ENCODE results near the gene ERG28. TPM values are rescaled to one million over a fixed set of nuclear protein-coding genes. Genes with fewer than 3 reads are reported as not detected.

Gene ERG28
- total and polyA plus RNA-seq, 2 donors (not counting 3 experiments of a cell fraction or from before 2014, with no cell fraction given): 31.9 to 46.0 TPM

GRCh38 chr14:75685910-75686309 is 25.2 kb upstream of the ERG28 start:
- no peak for DNase-seq (ENCODE audit: low read depth, low spot score)
- no TSS peak for BruUV-seq (replicated peaks)
- no peak overlapping the region for H2AFZ ChIP-seq (ENCODE audit: low read depth, low read length)
- TF ChIP-seq POLR2AphosphoS5 (IDR thresholded peaks at IDR 0.05; ENCODE audit: insufficient read depth, low read depth, low read length) (no peak), POLR2A (IDR thresholded peaks at IDR 0.05; ENCODE audit: low read depth, low read length) (no peak), MAX (IDR thresholded peaks at IDR 0.05; ENCODE audit: insufficient read depth, insufficient read length) (no peak), CTCF (IDR thresholded peaks at IDR 0.05; ENCODE audit: extremely low read depth in 1 of 2, insufficient read depth in 1 of 2, low read depth in 1 of 2, low read length in 2 of 2) (no peak), MYC (IDR thresholded peaks at IDR 0.05; ENCODE audit: low read depth, low read length) (no peak), EZH2 (IDR thresholded peaks at IDR 0.05; ENCODE audit: borderline replicate concordance, low read depth, low read length, severe bottlenecking) (no peak)
- ChIA-PET POLR2A (no interaction called here), CTCF (interaction anchor here (0.6 to 1.7 kb wide), 2 partner anchors 23 to 32 kb away, joined by 5 to 6 read pairs; no protein-coding TSS in a partner anchor)
- no peaks in the 10 kb centered on the region for H3K27me3 ChIP-seq (ENCODE audit: control insufficient read depth in 2 of 2, insufficient read depth in 2 of 2, low read length in 2 of 2)
- H3K9ac ChIP-seq (replicated peaks; ENCODE audit: extremely low read depth, insufficient read depth, low read length): no peak overlapping the region
- dilution Hi-C loops (cut with MboI; ENCODE audit: extremely low pct_ligation_motif_present, low sequenced_read_pairs): no loop called here
- no peak for FAIRE-seq
- peaks cover 10 to 17% of the 10 kb centered on the region in 2 experiments for H3K36me3 ChIP-seq (ENCODE audit: control insufficient read depth in 2 of 2, extremely low read depth in 1 of 2, insufficient read depth in 2 of 2, low read length in 2 of 2)
- H3K4me1 ChIP-seq (ENCODE audit: control insufficient read depth, extremely low read depth, insufficient read depth, low read length): peaks cover 12% of the 10 kb centered on the region
- no peak overlapping the region for H3K4me2 ChIP-seq (ENCODE audit: insufficient read depth, low read length)
- no peaks in the 10 kb centered on the region for H4K20me1 ChIP-seq (replicated peaks; ENCODE audit: control insufficient read depth, extremely low read depth, insufficient read depth, low read length)
- no peaks in the 10 kb centered on the region for H3K9me3 ChIP-seq (replicated peaks; ENCODE audit: control insufficient read depth, insufficient read depth, low read length)
- H3K27ac ChIP-seq (ENCODE audit: insufficient read depth, low read depth, low read length): no peak overlapping the region
- no peaks in the 10 kb centered on the region for H3K9me1 ChIP-seq (replicated peaks; ENCODE audit: control insufficient read depth, extremely low read depth, insufficient read depth, low read length)
- intact Hi-C loops (cut with micrococcal nuclease): no loop called here
- H3K4me3 ChIP-seq (replicated peaks in 1 of 3; ENCODE audit: insufficient read depth in 1 of 3, low read depth in 1 of 3, low read length in 3 of 3): no peak overlapping the region
- H3K79me2 ChIP-seq (ENCODE audit: control insufficient read depth, insufficient read depth, low read length): peaks cover 2% of the 10 kb centered on the region
